A549 (cell line): ENCODE results near the gene CHST11. TPM values are rescaled to one million over a fixed set of nuclear protein-coding genes. Genes with fewer than 3 reads are reported as not detected.

Experiments used
- ATAC-seq, 2 experiments: fragments of 200-7000 bp in 1 of 2; fragments of >200 bp in 1 of 2; cut with Nextera tagmentation in 1 of 2; cut with Tn5 transposase in 1 of 2; 3 replicates each; pipeline versions ENCODE4 v1.8.0 to v1.9.1; 2018 to 2020; ENCODE audit warnings: mild to moderate bottlenecking in 1 of 2, moderate library complexity in 1 of 2
- CTCF ChIA-PET: fragments of 300-600 bp; sonication (Branson Sonifier 250); formaldehyde crosslinking; extraction: SDS; loops from one replicate; lab custom pipeline; 2021; ENCODE audit warnings: antibody characterized with exemption, inconsistent platforms; lab: Yijun Ruan, JAX
- POLR2A ChIA-PET: fragments of 350-600 bp; formaldehyde crosslinking; extraction: SDS; loops from one replicate; lab custom pipeline; 2021; ENCODE audit warnings: antibody characterized with exemption, inconsistent platforms; lab: Yijun Ruan, JAX
- DNase-seq, 2 experiments: peaks; one replicate each; pipeline versions ENCODE4 v3.0.0 to v3.0.0-alpha.2; 2011 to 2016; ENCODE audit warnings: low read depth in 1 of 2, low spot score in 1 of 2
- FAIRE-seq: peaks from 2 replicates; lab custom pipeline; 2011; peaks lifted over from hg19 to GRCh38; lab: Jason Lieb, UNC
- H3K27ac ChIP-seq, 2 experiments: fragments of >200 bp; sonication (Bioruptor Twin); formaldehyde crosslinking; 3 replicates each; pipeline ENCODE4 v1.5.1; 2016 to 2017
- H3K4me1 ChIP-seq: fragments of >200 bp; sonication (Bioruptor Twin); formaldehyde crosslinking; 3 replicates; pipeline ENCODE4 v1.6.1; 2016
- H3K4me2 ChIP-seq: fragments of >200 bp; sonication (Bioruptor Twin); formaldehyde crosslinking; 3 replicates; pipeline ENCODE4 v1.6.1; 2016
- H3K4me3 ChIP-seq: fragments of >200 bp; sonication (Bioruptor Twin); formaldehyde crosslinking; 3 replicates; pipeline ENCODE4 v1.5.1; 2016
- H3K9me3 ChIP-seq: fragments of >200 bp; sonication (Bioruptor Twin); formaldehyde crosslinking; 3 replicates; pipeline ENCODE4 v1.6.1; 2016
- ATOH8 ChIP-seq: fragments of 250-450 bp; sonication (Bioruptor Pico); IDR thresholded peaks from 2 replicates; pipeline ENCODE4 v1.5.0; 2020; ENCODE audit warnings: low read depth, mild to moderate bottlenecking, moderate library complexity
- CBX8 ChIP-seq: fragments of 200-600 bp; sonication (generic); IDR thresholded peaks from 2 replicates; pipeline ENCODE4 v1.6.1; 2016
- CHD4 ChIP-seq: fragments of 200-600 bp; sonication (generic); IDR thresholded peaks from 2 replicates; pipeline ENCODE4 v1.6.1; 2016; ENCODE audit warnings: antibody characterized with exemption, mild to moderate bottlenecking, borderline replicate concordance
- FOXS1 ChIP-seq: fragments of 250-450 bp; sonication (Bioruptor Pico); IDR thresholded peaks from 2 replicates; pipeline ENCODE4 v1.5.0; 2020; ENCODE audit warnings: mild to moderate bottlenecking, moderate library complexity
- HDAC2 ChIP-seq: fragments of 200-600 bp; sonication (generic); IDR thresholded peaks from 2 replicates; pipeline ENCODE4 v1.6.1; 2016
- HES2 ChIP-seq: fragments of >200 bp; sonication (Bioruptor Twin); formaldehyde crosslinking; IDR thresholded peaks from 2 replicates; pipeline ENCODE4 v1.6.1; 2016
- KDM1A ChIP-seq: fragments of 200-600 bp; sonication (generic); IDR thresholded peaks from 2 replicates; pipeline ENCODE4 v1.6.1; 2016; ENCODE audit warnings: low read depth, mild to moderate bottlenecking
- MAX ChIP-seq: IDR thresholded peaks from 2 replicates; pipeline ENCODE4 v1.6.1; 2012
- MAZ ChIP-seq: fragments of 150-350 bp; IDR thresholded peaks from 2 replicates; pipeline ENCODE4 v1.6.1; 2014; ENCODE audit warnings: antibody characterized with exemption, low read depth, low read length, borderline replicate concordance
- MYC ChIP-seq: IDR thresholded peaks from 2 replicates; pipeline ENCODE4 v1.6.1; 2012; ENCODE audit warnings: mild to moderate bottlenecking, inconsistent platforms, low read length, improper control_type of control experiment, borderline replicate concordance
- POLR2A ChIP-seq: IDR thresholded peaks from 2 replicates; pipeline ENCODE4 v1.6.1; 2012; ENCODE audit warnings: mild to moderate bottlenecking, low read length
- RARB ChIP-seq: fragments of 250-450 bp; sonication (Bioruptor Pico); IDR thresholded peaks from 2 replicates; pipeline ENCODE4 v1.8.0; 2021; ENCODE audit warnings: mild to moderate bottlenecking, moderate library complexity
- REST ChIP-seq: fragments of 200-600 bp; sonication (generic); IDR thresholded peaks from 2 replicates; pipeline ENCODE4 v1.6.1; 2016; ENCODE audit warnings: antibody characterized with exemption, mild to moderate bottlenecking, moderate library complexity
- SMC3 ChIP-seq: fragments of >200 bp; sonication (Bioruptor Twin); formaldehyde crosslinking; IDR thresholded peaks from 3 replicates; pipeline ENCODE4 v1.6.1; 2018; ENCODE audit warnings: inconsistent platforms
- SREBF2 ChIP-seq: fragments of 450-650 bp; IDR thresholded peaks from 2 replicates; pipeline ENCODE4 v1.6.1; 2014; ENCODE audit warnings: mild to moderate bottlenecking, moderate library complexity
- TFCP2L1 ChIP-seq: fragments of 250-450 bp; sonication (Bioruptor Pico); IDR thresholded peaks from 2 replicates; pipeline ENCODE4 v1.5.0; 2021; ENCODE audit warnings: mild to moderate bottlenecking
- TP53 ChIP-seq: fragments of 250-450 bp; sonication (Bioruptor Pico); IDR thresholded peaks from 2 replicates; pipeline ENCODE4 v1.5.0; 2021; ENCODE audit warnings: mild to moderate bottlenecking, moderate library complexity
- ZFP36 ChIP-seq: fragments of 450-650 bp; IDR thresholded peaks from 2 replicates; pipeline ENCODE4 v1.6.1; 2014; ENCODE audit warnings: borderline replicate concordance; ENCODE audit not compliant: partially characterized antibody
- WGBS: methylation state at CpG from one replicate; pipeline ENCODE4 v1.1.6; 2017; ENCODE audit errors: missing lambda C conversion rate; 5-methylcytosine and 5-hydroxymethylcytosine counted together
- polyA plus RNA-seq, 4 experiments: library from polyadenylated mRNA; depleted of rRNA in 3 of 4; stranded (reverse); fragments of >200 nt; fragmentation: RNase III in 1 of 4; extraction: RNeasy Plus Mini Kit Qiagen cat#74134 plus additional on column Dnase treatment in 1 of 4; gene quantifications; 2 replicates in 3 of 4; 3 replicates in 1 of 4; pipeline ENCODE4 v1.2.3, GENCODE V29; 2011 to 2017
- TF ChIP-seq, protein P1 (sequence below): fragments of 450-650 bp; IDR thresholded peaks from 2 replicates; pipeline ENCODE4 v1.6.1; 2014; ENCODE audit warnings: antibody characterized with exemption

CHST11 gene
- polyA plus RNA-seq, 2 of the 4 experiments (the other 2 are of a cell fraction): 19.2 to 21.8 TPM

GRCh38 chr12:104761611-104762010 is 304.9 kb downstream of the CHST11 start (continued):
- TF ChIP-seq REST (no peak), MAX (no peak), CBX8 (no peak), RARB (no peak), FOXS1 (CRISPR knock-in tag) (no peak), SMC3 (no peak)

GRCh38 chr12:104763168-104763805 is 306.5 kb downstream of the CHST11 start:
- ATAC-seq (no peak), FAIRE-seq (no peak), DNase-seq (no peak)
- POLR2A ChIA-PET: no interaction called here
- TF ChIP-seq HDAC2: no peak
- TF ChIP-seq ZFP36: no peak
- TF ChIP-seq, protein P1, sequence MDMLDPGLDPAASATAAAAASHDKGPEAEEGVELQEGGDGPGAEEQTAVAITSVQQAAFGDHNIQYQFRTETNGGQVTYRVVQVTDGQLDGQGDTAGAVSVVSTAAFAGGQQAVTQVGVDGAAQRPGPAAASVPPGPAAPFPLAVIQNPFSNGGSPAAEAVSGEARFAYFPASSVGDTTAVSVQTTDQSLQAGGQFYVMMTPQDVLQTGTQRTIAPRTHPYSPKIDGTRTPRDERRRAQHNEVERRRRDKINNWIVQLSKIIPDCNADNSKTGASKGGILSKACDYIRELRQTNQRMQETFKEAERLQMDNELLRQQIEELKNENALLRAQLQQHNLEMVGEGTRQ: no peak
- TF ChIP-seq TP53 (CRISPR knock-in tag): no peak
- no peak for TF ChIP-seq KDM1A
- no peak for TF ChIP-seq MAZ
- TF ChIP-seq POLR2A: no peak
- no peak for TF ChIP-seq TFCP2L1
- TF ChIP-seq MYC: no peak
- WGBS: 77% methylated on average over 6 of the region's 6 CpGs
- H3K4me3 ChIP-seq: no peak overlapping the region
- CTCF ChIA-PET: interaction anchor here (0.8 to 1.1 kb wide), 2 partner anchors 27 to 50 kb away, joined by 3 to 4 read pairs; no protein-coding TSS in a partner anchor
- no peaks in the 10 kb centered on the region for H3K4me1 ChIP-seq
- H3K9me3 ChIP-seq: no peaks in the 10 kb centered on the region
- no peak overlapping the region for H3K27ac ChIP-seq
- H3K4me2 ChIP-seq: no peak overlapping the region

GRCh38 chr12:104764225-104765091 is 307.7 kb downstream of the CHST11 start:
- 85% methylated on average over 8 of the region's 8 CpGs for whole genome bisulfite sequencing
- no peak for ATAC-seq
- H3K4me2 ChIP-seq: no peak overlapping the region
- FAIRE-seq: no peak
- DNase-seq: no peak
- no peaks in the 10 kb centered on the region for H3K9me3 ChIP-seq
- ChIA-PET CTCF (no interaction called here), POLR2A (no interaction called here)
- H3K4me1 ChIP-seq: no peaks in the 10 kb centered on the region
- H3K27ac ChIP-seq: no peak overlapping the region
- no peak overlapping the region for H3K4me3 ChIP-seq
- TF ChIP-seq ATOH8 (no peak), CHD4 (no peak), SREBF2 (no peak), HES2 (no peak)
